Mesothelial cell of epicardium (in vitro differentiated cells): ENCODE measurements around the gene NKTR. TPM values are rescaled to one million over a fixed set of nuclear protein-coding genes. Genes with fewer than 3 reads are reported as not detected.
A peak's percentile ranks its signal among the peaks of the same experiment; 100 is the strongest.
"Not testable (repeated sequence)": the region's sequence is repeated elsewhere in the genome, so short reads cannot be mapped to it uniquely, and the experiment has no call there.

Source experiments
- DNase-seq, 2 experiments: peaks; one replicate each; pipeline ENCODE4 v3.0.0; 2021; ENCODE audit warnings: low spot score in 2 of 2; ENCODE audit not compliant: unreplicated experiment in 2 of 2
- H3K27ac Mint-ChIP-seq: 2 replicates; pipeline ENCODE4 v1.8.0; 2021; ENCODE audit warnings: mixed read lengths
- H3K27me3 Mint-ChIP-seq: 2 replicates; pipeline ENCODE4 v1.8.0; 2021; ENCODE audit warnings: low read depth, mixed read lengths
- H3K36me3 Mint-ChIP-seq: 2 replicates; pipeline ENCODE4 v1.8.0; 2021; ENCODE audit warnings: mixed read lengths
- H3K4me1 Mint-ChIP-seq: 2 replicates; pipeline ENCODE4 v1.8.0; 2021; ENCODE audit warnings: mixed read lengths
- H3K4me3 Mint-ChIP-seq: 2 replicates; pipeline ENCODE4 v1.8.0; 2021; ENCODE audit warnings: mild to moderate bottlenecking, moderate library complexity, mixed read lengths
- H3K9me3 Mint-ChIP-seq: 2 replicates; pipeline ENCODE4 v1.8.0; 2021; ENCODE audit warnings: mixed read lengths
- total RNA-seq: library from RNA; stranded (reverse); gene quantifications from 3 replicates; pipeline ENCODE4 v1.2.1, GENCODE V29; 2021
- TF ChIP-seq, protein P1 (sequence below): fragments of 200-600 bp; sonication (generic); IDR thresholded peaks from one replicate; pipeline ENCODE4 v1.5.0; 2021; ENCODE audit warnings: antibody characterized with exemption; ENCODE audit not compliant: unreplicated experiment

Gene NKTR
- total RNA-seq, 1 donor from 2014 or later = 201 TPM

- peaks cover 18% of the 10 kb centered on the region for H3K4me1 Mint-ChIP-seq
- H3K27me3 Mint-ChIP-seq = no peaks in the 10 kb centered on the region
- peak overlapping the region; percentile 56 for H3K27ac Mint-ChIP-seq
- peaks cover 8% of the 10 kb centered on the region for H3K36me3 Mint-ChIP-seq
- DNase-seq = no peak
- peak overlapping the region; percentile 98 for H3K4me3 Mint-ChIP-seq
- H3K9me3 Mint-ChIP-seq = no peaks in the 10 kb centered on the region
- TF ChIP-seq, protein P1, sequence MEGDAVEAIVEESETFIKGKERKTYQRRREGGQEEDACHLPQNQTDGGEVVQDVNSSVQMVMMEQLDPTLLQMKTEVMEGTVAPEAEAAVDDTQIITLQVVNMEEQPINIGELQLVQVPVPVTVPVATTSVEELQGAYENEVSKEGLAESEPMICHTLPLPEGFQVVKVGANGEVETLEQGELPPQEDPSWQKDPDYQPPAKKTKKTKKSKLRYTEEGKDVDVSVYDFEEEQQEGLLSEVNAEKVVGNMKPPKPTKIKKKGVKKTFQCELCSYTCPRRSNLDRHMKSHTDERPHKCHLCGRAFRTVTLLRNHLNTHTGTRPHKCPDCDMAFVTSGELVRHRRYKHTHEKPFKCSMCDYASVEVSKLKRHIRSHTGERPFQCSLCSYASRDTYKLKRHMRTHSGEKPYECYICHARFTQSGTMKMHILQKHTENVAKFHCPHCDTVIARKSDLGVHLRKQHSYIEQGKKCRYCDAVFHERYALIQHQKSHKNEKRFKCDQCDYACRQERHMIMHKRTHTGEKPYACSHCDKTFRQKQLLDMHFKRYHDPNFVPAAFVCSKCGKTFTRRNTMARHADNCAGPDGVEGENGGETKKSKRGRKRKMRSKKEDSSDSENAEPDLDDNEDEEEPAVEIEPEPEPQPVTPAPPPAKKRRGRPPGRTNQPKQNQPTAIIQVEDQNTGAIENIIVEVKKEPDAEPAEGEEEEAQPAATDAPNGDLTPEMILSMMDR = no peak
Measured at GRCh38 chr3:42591811-42592210, 8.7 kb upstream of the NKTR start.

DNA sequence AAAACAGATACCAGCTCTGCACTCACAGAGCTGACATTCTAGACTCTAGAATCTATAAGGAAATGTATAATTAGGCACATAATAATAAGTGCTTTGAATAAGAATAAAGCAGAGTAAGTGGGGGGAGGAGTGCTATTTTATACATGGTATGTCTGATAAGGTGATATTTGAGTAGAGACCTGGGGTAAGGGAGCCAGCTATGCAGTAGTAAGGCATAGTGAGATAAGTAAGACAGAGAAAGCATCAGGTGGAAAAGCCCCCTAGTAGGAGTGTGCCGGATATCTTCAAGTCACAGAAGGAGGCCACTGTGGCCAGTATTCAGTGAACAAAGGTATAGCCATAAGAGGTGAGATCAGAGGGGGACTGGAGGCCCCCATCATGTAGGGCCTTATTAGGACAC lies 6.9 kb upstream of the NKTR start:
- Mint-ChIP-seq H3K4me1 (peaks cover 20% of the 10 kb centered on the region), H3K36me3 (peaks cover 13% of the 10 kb centered on the region)

GRCh38 chr3:42595682-42596081 lies 4.8 kb upstream of the NKTR start:
- no peak for DNase-seq
- H3K4me1 Mint-ChIP-seq = peaks cover 13% of the 10 kb centered on the region
- TF ChIP-seq, protein P1 = no peak
- no peaks in the 10 kb centered on the region for H3K9me3 Mint-ChIP-seq
- H3K27ac Mint-ChIP-seq = no peak overlapping the region
- no peak overlapping the region for H3K4me3 Mint-ChIP-seq
- H3K36me3 Mint-ChIP-seq = peaks cover 13% of the 10 kb centered on the region
- no peaks in the 10 kb centered on the region for H3K27me3 Mint-ChIP-seq

More for the DNA sequence above, 6.9 kb upstream of the NKTR start:
- TF ChIP-seq, protein P1 = no peak
- no peak overlapping the region for H3K27ac Mint-ChIP-seq
- no peak for DNase-seq
- H3K4me3 Mint-ChIP-seq = no peak overlapping the region
- no peaks in the 10 kb centered on the region for H3K9me3 Mint-ChIP-seq
- H3K27me3 Mint-ChIP-seq = no peaks in the 10 kb centered on the region

DNA sequence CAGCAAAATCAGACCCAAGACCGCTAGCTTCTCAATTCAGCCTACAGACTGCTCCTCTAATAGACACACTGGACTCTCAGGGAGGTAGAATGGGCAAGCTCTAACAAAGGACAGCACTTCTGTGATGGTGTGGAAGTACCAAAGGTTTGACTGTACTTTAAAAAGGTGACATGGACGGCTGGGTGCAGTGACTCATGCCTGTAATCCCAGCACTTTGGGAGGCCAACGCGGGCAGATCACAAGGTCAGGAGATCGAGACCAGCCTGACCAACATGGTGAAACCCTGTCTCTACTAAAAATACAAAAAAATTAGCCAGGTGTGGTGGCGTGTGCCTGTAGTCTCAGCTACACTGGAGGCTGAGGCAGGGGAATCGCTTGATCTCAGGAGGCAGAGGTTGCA lies 3.4 kb upstream of the NKTR start:
- not testable (repeated sequence) for H3K27ac Mint-ChIP-seq

DNA sequence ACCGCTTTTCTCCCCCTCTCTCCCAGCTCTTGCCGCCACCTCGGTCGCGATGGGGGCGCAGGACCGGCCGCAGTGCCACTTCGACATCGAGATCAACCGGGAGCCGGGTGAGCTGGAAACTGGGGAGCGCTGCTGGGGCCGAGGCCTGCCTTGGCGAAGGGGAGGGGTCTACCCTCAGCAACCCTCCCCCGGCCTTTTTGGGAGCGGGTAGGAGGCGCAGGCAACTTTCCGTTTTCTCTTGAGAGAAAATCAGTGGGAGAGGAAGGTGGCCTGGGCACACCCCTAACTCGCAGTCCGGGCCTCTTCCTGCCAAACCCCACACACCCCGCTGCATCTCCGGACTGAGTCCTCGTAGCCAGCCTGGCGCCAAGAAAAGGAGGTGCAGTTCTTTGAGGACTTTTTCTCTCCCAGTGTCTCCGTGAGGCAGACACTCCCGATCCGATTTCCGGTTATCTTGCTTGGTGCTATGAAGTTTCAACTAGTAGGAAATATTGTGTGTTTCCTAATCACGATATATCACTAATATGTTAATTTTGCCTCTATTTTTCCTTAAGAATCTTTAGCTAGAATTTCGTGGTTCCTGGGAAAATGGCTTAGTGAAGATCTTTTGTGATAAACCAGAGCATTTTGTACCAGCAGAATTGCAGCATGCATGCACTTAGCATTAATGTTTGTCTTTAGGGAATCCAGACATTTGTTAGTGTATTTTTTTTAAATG lies 631 bp downstream of the NKTR start:
- Mint-ChIP-seq H3K27ac (peak overlapping the region; percentile 98), H3K4me1 (peaks cover 22% of the 10 kb centered on the region), H3K4me3 (peak overlapping the region; percentile 84), H3K36me3 (peaks cover 17% of the 10 kb centered on the region), H3K27me3 (no peaks in the 10 kb centered on the region), H3K9me3 (peaks cover 5% of the 10 kb centered on the region)
- TF ChIP-seq, protein P1 = peak; percentile 12
- peak; percentile 33 to 71 for DNase-seq

More for the DNA sequence above, 3.4 kb upstream of the NKTR start:
- peaks cover 13% of the 10 kb centered on the region for H3K36me3 Mint-ChIP-seq
- not testable (repeated sequence) for H3K4me3 Mint-ChIP-seq, DNase-seq, H3K4me1 Mint-ChIP-seq, H3K9me3 Mint-ChIP-seq, H3K27me3 Mint-ChIP-seq

DNA sequence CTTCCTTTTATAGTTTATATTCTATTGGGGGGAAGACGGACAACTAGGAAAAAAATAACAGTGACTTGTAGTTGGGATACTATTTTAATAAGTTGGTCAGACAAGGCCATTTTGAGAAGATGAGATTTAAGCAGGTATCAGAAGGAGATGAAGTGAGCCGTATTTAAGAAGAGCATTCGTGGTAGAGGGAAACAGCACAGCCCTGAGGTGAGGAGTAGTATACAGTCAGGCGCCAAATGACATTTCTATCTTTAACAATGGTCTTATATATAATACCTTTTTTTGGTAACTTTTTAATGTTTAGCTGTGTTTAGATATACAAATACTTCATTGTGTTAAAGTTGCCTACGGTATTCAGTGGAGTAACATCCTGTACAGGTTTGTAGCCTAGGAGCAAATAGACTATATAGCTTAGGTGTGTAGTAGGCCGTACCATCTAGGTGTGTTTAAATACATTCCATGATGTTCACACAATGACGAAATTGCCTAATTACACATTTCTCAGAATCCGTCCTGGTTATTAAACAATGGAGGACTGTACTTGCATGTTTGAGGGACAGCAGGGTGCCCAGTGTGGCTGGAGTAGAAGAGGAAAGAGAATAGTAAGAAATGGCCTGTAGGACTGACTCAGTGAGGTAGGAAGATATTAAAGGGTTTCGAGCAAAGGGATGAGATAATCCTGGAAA lies 1.6 kb downstream of the NKTR start:
- H3K4me1 Mint-ChIP-seq = peaks cover 22% of the 10 kb centered on the region
- peak overlapping the region; percentile 84 for H3K4me3 Mint-ChIP-seq
- H3K27me3 Mint-ChIP-seq = no peaks in the 10 kb centered on the region
- no peak for DNase-seq
- TF ChIP-seq, protein P1 = no peak
- H3K36me3 Mint-ChIP-seq = peaks cover 17% of the 10 kb centered on the region
- H3K27ac Mint-ChIP-seq = peak overlapping the region; percentile 98
- H3K9me3 Mint-ChIP-seq = peaks cover 5% of the 10 kb centered on the region
